Neural cell (in vitro differentiated cells): ENCODE data around the gene DMXL2.

Experiments
- EP300 ChIP-seq: fragments of 450-650 bp; conservative IDR thresholded peaks from 2 replicates; pipeline ENCODE4 v1.6.1; 2014; ENCODE audit warnings: antibody characterized with exemption, mild to moderate bottlenecking, moderate library complexity; ENCODE audit not compliant: poor library complexity, severe bottlenecking
- EZH2 ChIP-seq: fragments of 200-600, 300-800 bp; shearing (Covaris generic), sonication (generic); IDR thresholded peaks from 2 replicates; pipeline ENCODE4 v1.6.1; 2014; ENCODE audit warnings: antibody characterized with exemption, low read length, borderline replicate concordance, mild to moderate bottlenecking; ENCODE audit not compliant: insufficient read depth, poor library complexity, severe bottlenecking
- MXI1 ChIP-seq: fragments of 450-650 bp; conservative IDR thresholded peaks from 2 replicates; pipeline ENCODE4 v1.6.1; 2014; ENCODE audit warnings: antibody characterized with exemption, mild to moderate bottlenecking; ENCODE audit not compliant: poor library complexity, severe bottlenecking
- POLR2AphosphoS5 ChIP-seq: IDR thresholded peaks from 2 replicates; pipeline ENCODE4 v1.6.1; 2012
- SMC3 ChIP-seq: fragments of 450-650 bp; conservative IDR thresholded peaks from 2 replicates; pipeline ENCODE4 v1.6.1; 2014; ENCODE audit warnings: antibody characterized with exemption, mild to moderate bottlenecking, moderate library complexity; ENCODE audit not compliant: poor library complexity
- TAF1 ChIP-seq: IDR thresholded peaks from 2 replicates; pipeline ENCODE4 v1.6.1; 2012; ENCODE audit warnings: low read depth
- TF ChIP-seq, protein P1 (sequence below): fragments of 450-650 bp; IDR thresholded peaks from 2 replicates; pipeline ENCODE4 v1.5.1; 2014; ENCODE audit warnings: antibody characterized with exemption, mild to moderate bottlenecking, moderate library complexity; ENCODE audit not compliant: poor library complexity, severe bottlenecking
- TF ChIP-seq, protein P2 (sequence below): IDR thresholded peaks from 2 replicates; pipeline ENCODE4 v1.6.1; 2012; ENCODE audit warnings: borderline replicate concordance

DNA sequence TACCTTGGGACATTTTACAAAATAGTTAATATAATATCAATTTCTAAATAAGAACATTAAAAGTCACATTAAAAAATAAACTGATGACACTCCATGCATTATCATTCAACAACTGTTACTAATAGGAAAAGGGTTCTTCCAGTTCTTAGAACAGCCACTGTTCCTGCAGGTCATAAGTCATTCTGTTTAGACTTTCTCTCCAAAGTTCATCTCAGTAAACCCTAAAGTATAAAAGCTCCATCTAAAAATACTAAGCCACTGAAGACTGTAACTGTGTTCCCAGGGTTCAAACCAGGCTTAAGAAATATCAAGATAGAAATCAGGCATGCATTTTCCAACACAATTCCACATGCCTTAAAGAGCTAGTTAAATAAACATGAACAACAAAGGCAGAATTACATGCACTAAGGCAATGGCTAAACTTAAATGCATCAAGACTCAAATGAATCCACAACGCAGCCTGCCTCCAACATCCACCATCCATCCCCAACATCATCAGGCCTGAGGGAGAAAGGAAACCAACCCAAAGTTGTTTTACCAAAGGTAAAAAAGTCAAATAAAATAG, 46.2 kb downstream of the DMXL2 start:
- TF ChIP-seq EZH2: no peak
- TF ChIP-seq, protein P1, sequence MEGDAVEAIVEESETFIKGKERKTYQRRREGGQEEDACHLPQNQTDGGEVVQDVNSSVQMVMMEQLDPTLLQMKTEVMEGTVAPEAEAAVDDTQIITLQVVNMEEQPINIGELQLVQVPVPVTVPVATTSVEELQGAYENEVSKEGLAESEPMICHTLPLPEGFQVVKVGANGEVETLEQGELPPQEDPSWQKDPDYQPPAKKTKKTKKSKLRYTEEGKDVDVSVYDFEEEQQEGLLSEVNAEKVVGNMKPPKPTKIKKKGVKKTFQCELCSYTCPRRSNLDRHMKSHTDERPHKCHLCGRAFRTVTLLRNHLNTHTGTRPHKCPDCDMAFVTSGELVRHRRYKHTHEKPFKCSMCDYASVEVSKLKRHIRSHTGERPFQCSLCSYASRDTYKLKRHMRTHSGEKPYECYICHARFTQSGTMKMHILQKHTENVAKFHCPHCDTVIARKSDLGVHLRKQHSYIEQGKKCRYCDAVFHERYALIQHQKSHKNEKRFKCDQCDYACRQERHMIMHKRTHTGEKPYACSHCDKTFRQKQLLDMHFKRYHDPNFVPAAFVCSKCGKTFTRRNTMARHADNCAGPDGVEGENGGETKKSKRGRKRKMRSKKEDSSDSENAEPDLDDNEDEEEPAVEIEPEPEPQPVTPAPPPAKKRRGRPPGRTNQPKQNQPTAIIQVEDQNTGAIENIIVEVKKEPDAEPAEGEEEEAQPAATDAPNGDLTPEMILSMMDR: no peak
- TF ChIP-seq POLR2AphosphoS5: no peak
- TF ChIP-seq, protein P2, sequence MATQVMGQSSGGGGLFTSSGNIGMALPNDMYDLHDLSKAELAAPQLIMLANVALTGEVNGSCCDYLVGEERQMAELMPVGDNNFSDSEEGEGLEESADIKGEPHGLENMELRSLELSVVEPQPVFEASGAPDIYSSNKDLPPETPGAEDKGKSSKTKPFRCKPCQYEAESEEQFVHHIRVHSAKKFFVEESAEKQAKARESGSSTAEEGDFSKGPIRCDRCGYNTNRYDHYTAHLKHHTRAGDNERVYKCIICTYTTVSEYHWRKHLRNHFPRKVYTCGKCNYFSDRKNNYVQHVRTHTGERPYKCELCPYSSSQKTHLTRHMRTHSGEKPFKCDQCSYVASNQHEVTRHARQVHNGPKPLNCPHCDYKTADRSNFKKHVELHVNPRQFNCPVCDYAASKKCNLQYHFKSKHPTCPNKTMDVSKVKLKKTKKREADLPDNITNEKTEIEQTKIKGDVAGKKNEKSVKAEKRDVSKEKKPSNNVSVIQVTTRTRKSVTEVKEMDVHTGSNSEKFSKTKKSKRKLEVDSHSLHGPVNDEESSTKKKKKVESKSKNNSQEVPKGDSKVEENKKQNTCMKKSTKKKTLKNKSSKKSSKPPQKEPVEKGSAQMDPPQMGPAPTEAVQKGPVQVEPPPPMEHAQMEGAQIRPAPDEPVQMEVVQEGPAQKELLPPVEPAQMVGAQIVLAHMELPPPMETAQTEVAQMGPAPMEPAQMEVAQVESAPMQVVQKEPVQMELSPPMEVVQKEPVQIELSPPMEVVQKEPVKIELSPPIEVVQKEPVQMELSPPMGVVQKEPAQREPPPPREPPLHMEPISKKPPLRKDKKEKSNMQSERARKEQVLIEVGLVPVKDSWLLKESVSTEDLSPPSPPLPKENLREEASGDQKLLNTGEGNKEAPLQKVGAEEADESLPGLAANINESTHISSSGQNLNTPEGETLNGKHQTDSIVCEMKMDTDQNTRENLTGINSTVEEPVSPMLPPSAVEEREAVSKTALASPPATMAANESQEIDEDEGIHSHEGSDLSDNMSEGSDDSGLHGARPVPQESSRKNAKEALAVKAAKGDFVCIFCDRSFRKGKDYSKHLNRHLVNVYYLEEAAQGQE: no peak
- TF ChIP-seq EP300: no peak
- no peak for TF ChIP-seq SMC3
- no peak for TF ChIP-seq MXI1
- TF ChIP-seq TAF1: no peak
